Aorta (tissue), 5 donors: ENCODE results near the gene SMCR8. TPM values are rescaled to one million over a fixed set of nuclear protein-coding genes. Genes with fewer than 3 reads are reported as not detected.
A peak's percentile ranks its signal among the peaks of the same experiment; 100 is the strongest.

ENCODE experiments used
- ATAC-seq: fragments of 200-7000 bp; cut with Tn5 transposase; one replicate; pipeline ENCODE4 v1.9.1; 2022; ENCODE audit warnings: moderate library complexity; ENCODE audit not compliant: low FRiP score
- DNase-seq, 2 donors: peaks; one replicate each; pipeline ENCODE4 v3.0.0-alpha.2; 2020
- H3K27ac ChIP-seq, 2 donors: one replicate each; pipeline ENCODE4 v1.5.1; 2013; ENCODE audit warnings: low read length in 2 of 2, mild to moderate bottlenecking in 2 of 2, moderate library complexity in 2 of 2, control low read depth in 1 of 2, inconsistent platforms in 1 of 2, low read depth in 1 of 2
- H3K27me3 ChIP-seq, 2 donors: one replicate each; pipeline ENCODE4 v1.6.1; 2013; ENCODE audit warnings: control low read depth in 1 of 2, low read length in 1 of 2, mild to moderate bottlenecking in 1 of 2, moderate library complexity in 1 of 2; ENCODE audit not compliant: insufficient read depth in 2 of 2, control insufficient read depth in 1 of 2
- H3K36me3 ChIP-seq, 2 donors: one replicate each; pipeline ENCODE4 v1.6.1; 2013; ENCODE audit warnings: control low read depth in 1 of 2, low read length in 1 of 2, mild to moderate bottlenecking in 1 of 2; ENCODE audit not compliant: insufficient read depth in 2 of 2, control insufficient read depth in 1 of 2
- H3K4me1 ChIP-seq, 2 donors: one replicate each; pipeline ENCODE4 v1.6.1; 2013; ENCODE audit warnings: low read length in 2 of 2, control low read depth in 1 of 2, mild to moderate bottlenecking in 1 of 2, moderate library complexity in 1 of 2; ENCODE audit not compliant: insufficient read depth in 2 of 2, control insufficient read depth in 1 of 2
- H3K4me3 ChIP-seq, 2 donors: one replicate each; pipeline ENCODE4 v1.5.1; 2013; ENCODE audit warnings: low read length in 2 of 2, control low read depth in 1 of 2, mild to moderate bottlenecking in 1 of 2
- H3K9me3 ChIP-seq: one replicate; pipeline ENCODE4 v1.6.1; 2013; ENCODE audit warnings: mild to moderate bottlenecking, low read length; ENCODE audit not compliant: control insufficient read depth
- WGBS, 2 donors: extraction: QIAGEN DNeasy Blood & Tissue Kit; methylation state at CpG; one replicate each; pipeline ENCODE4 v1.1.7; 2013; 5-methylcytosine and 5-hydroxymethylcytosine counted together
- intact Hi-C, 2 donors: fragments of 100-400 bp; cut with DNase I; formaldehyde crosslinking; loops; one replicate each; pipeline versions ENCODE4 v1.14.2 to v1.15.0; 2022
- long read RNA-seq, 2 donors: library from polyadenylated mRNA; unstranded; transcript quantifications; one replicate each; pipeline ENCODE4 v2.0.0, GENCODE V29; 2020 to 2021
- polyA plus RNA-seq, 2 donors: library from polyadenylated mRNA; stranded (reverse); fragments of 200-250 nt; gene quantifications; one replicate each; pipeline ENCODE4 v1.2.3, GENCODE V29; 2013
- total RNA-seq, 2 donors: library from RNA; stranded (reverse); fragmentation: NEBNext Ultra II Directional; extraction: Animal tissue kit (Norgen Biotek cat#: 25700); gene quantifications; one replicate each; pipeline ENCODE4 v1.2.1, GENCODE V29; 2021
- donor health status: healthy with polysubstance abuse.
- donor health status: Bipolar disorder and iron deficiency.
- donor health status: DM: no; HTN: no; CAD: no.
- donor health status: DM: no; HTN: no; CAD: no.
- donor health status: DM: yes; HTN: yes; CAD: no.

SMCR8 gene
- total RNA-seq (10 to 100 TPM; 10.8 to 15.4 TPM), polyA plus RNA-seq (1 to 10 TPM; 3.9 to 4.5 TPM)
- long read RNA-seq, donor 1, partial matches to known transcripts: 0 of 9 reads
- long read RNA-seq, donor 1, other reads (novel, unspliced or antisense): 9 of 9 reads
- long read RNA-seq, donor 2, full-length matches to known transcripts: 1 of 2 reads
- long read RNA-seq, donor 2, partial matches to known transcripts: 0 of 2 reads
- long read RNA-seq, donor 2, other reads (novel, unspliced or antisense): 1 of 2 reads

GRCh38 chr17:18314731-18315561 lies at the start of gene SMCR8, which contains the start of gene TOP3A:
Gene SMCR8 (plus strand): TSS chr17:18315293. CDS start chr17:18315790, 497 bp downstream.
Gene TOP3A (minus strand): TSS chr17:18314994. CDS start chr17:18314778, 216 bp downstream.
- DNase-seq (peak; percentile 99), ATAC-seq (peak; percentile 99)
- Histone ChIP-seq H3K27me3 (no peaks in the 10 kb centered on the region), H3K27ac (peak within 1 kb of the TSS; percentile 12 to 71), H3K4me1 (no peaks in the 10 kb centered on the region), H3K36me3 (no peaks in the 10 kb centered on the region), H3K9me3 (no peaks in the 10 kb centered on the region), H3K4me3 (peak within 1 kb of the TSS; percentile 51 to 72)
- intact Hi-C loops: loop anchor here (2.0 to 5.0 kb wide), 2 partner anchors 54 to 58 kb away; partner anchors contain the start of genes FLII (in 1 of the 2) and MIEF2 (in 1 of the 2)
- 0 to 1% methylated on average over 75 to 78 of the region's 78 CpGs for WGBS, 2 donors

DNA sequence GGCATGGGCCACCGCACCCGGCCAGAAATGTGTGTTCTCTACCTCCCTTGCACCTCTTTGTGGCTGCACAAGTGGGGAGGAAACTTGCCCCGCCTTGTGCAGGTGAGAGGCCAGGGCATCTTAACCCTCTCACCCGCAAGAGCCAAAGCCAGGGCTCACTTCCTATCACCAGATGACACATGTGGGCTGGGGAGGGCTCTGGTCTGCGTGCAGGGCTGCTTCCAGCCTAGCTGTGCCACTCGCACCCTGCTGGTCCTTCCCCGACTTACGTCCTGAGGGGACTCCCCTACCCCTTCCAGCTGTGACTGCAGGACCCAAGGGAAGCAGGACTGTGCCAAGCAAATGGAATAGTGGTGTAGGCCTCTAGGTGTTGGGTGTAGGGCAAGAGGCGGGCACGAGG lies 47.7 kb upstream of the SMCR8 start:
- DNase-seq: no peak
- Histone ChIP-seq H3K4me1 (no peaks in the 10 kb centered on the region), H3K4me3 (no peak overlapping the region), H3K36me3 (peaks cover 0 to 3% of the 10 kb centered on the region in 2 donors), H3K27ac (no peak overlapping the region), H3K27me3 (no peaks in the 10 kb centered on the region), H3K9me3 (no peaks in the 10 kb centered on the region)
- ATAC-seq: no peak
- intact Hi-C loops: no loop called here
- WGBS, 2 donors: 80 to 83% methylated on average over 10 of the region's 10 CpGs

DNA sequence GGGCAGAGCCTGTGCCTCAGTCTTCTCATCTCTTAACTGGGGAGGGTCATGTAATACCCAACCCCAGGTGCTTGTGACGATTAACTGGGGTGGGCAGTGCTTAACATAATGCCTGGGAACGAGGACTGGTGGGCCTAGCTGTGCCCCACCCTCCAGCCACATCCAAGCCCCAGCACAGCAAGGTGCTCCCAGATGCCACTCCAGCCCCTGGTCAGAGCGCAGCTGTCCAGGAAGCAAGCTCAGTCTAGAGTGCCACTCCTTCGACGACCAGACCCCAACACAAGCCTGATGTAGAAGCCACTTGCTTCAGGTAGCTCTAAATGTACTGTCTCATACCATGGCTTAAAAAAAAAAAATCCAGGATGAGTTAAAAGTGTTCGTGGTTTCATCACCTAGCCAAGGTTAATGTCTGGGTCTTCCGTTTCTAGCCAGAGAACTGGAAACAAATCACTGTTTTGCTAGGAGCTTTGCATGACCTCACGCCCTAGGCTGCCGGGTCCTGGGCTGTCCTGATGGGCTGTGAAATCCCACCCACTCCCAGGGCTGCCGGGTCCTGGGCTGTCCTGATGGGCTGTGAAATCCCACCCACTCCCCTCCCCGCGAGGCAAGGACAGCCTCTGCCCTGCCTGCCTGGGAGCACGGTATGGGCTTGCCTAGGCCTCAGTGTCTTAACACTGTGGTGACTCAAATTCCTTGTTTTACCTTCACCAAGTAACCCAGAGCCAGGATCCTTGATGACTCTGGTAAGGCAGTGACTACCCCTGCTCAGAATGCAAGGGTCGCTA lies 47.0 kb upstream of the SMCR8 start:
- Histone ChIP-seq H3K4me3 (no peak overlapping the region), H3K27ac (no peak overlapping the region), H3K27me3 (no peaks in the 10 kb centered on the region), H3K9me3 (no peaks in the 10 kb centered on the region), H3K4me1 (no peaks in the 10 kb centered on the region), H3K36me3 (peaks cover 0 to 3% of the 10 kb centered on the region in 2 donors)
- DNase-seq: no peak
- WGBS, 2 donors: 40 to 45% methylated on average over 14 of the region's 14 CpGs
- ATAC-seq: no peak
- intact Hi-C loops: no loop called here

DNA sequence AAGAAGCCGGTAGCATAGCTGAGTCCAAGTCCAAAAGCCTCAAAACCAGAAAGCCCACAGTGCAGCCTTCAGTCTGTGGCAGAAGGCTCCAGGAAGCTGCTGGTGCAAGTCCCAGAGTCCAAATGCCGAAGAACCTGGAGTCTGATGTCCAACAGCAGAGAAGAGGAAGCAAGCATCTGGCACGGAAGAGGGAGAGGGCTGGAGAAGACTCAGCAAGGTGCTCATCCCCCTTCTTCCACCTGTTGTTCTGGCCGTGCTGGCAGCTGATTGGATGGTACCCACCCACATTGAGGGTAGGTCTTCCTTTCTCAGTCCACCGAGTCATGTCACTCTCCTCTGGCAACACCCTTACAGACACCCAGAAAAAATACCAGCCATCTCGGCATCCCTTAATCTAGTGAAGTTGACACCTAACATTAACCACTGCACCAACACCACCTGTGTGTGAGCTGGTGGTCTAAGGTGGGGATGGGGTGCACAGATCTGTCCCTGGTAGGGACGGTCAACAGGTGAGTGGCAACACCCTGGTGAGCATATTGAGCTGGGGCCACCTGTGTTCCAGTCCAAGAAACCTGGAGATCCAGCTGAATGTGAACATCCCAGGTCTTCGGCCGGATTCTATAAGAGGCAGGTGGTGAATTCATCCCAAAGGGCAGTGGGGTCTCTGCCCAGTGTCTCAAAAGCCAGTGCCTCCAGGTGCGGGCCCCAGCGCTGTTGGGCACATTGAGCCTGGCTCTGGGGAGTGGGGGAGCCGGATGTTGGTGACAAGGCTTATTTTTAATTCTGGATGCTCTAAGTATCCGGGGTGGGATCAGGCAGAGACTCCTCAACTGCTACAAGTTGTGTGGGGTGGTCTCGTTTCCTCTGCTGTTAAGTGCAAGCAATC lies 44.8 kb upstream of the SMCR8 start:
- Histone ChIP-seq H3K4me1 (no peaks in the 10 kb centered on the region), H3K27ac (no peak overlapping the region), H3K4me3 (no peak overlapping the region), H3K9me3 (no peaks in the 10 kb centered on the region), H3K36me3 (peaks cover 0 to 2% of the 10 kb centered on the region in 2 donors), H3K27me3 (no peaks in the 10 kb centered on the region)
- WGBS, 2 donors: 79 to 80% methylated on average over 14 of the region's 14 CpGs
- DNase-seq (no peak), ATAC-seq (no peak)
- intact Hi-C loops: no loop called here

DNA sequence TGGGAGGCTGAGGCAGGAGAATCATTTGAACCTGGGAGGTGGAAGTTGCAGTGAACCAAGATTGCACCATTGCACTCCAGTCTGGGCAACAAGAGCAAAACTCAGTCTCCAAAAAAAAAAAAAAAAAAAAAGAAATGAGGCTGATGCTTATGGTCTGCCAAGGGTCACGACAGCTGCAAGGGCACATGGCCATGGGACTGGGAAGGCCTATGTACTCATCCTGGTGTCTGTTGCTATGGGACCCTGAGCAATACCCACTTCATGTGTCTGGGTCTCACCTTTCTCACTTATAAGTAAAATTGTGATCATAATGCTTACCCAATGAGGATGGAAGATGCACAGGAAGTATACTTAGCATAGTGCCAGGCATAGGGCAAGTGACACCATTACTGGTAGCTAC lies 38.0 kb upstream of the SMCR8 start:
- WGBS, 2 donors: 91 to 92% methylated on average over 1 of the region's 1 CpG
- ATAC-seq (no peak), DNase-seq (no peak)
- Histone ChIP-seq H3K4me1 (no peaks in the 10 kb centered on the region), H3K27me3 (no peaks in the 10 kb centered on the region), H3K27ac (no peak overlapping the region), H3K9me3 (no peaks in the 10 kb centered on the region), H3K36me3 (peaks cover 4 to 13% of the 10 kb centered on the region in 2 donors), H3K4me3 (no peak overlapping the region)
- intact Hi-C loops: no loop called here

- WGBS, 2 donors: 75 to 84% methylated on average over 3 of the region's 3 CpGs
Observed at GRCh38 chr17:18278867-18279266, 36.2 kb upstream of the SMCR8 start.

GRCh38 chr17:18280249-18280648 lies 34.8 kb upstream of the SMCR8 start:
- DNase-seq (no peak), ATAC-seq (no peak)
- H3K36me3 ChIP-seq: peaks cover 6 to 16% of the 10 kb centered on the region in 2 donors
- no peaks in the 10 kb centered on the region for H3K9me3 ChIP-seq
- H3K4me1 ChIP-seq: no peaks in the 10 kb centered on the region
- H3K4me3 ChIP-seq: no peak overlapping the region
- WGBS, 2 donors: 95 to 97% methylated on average over 4 of the region's 4 CpGs
- H3K27me3 ChIP-seq: no peaks in the 10 kb centered on the region
- no peak overlapping the region for H3K27ac ChIP-seq
- intact Hi-C loops: no loop called here

More at GRCh38 chr17:18278867-18279266, 36.2 kb upstream of the SMCR8 start:
- H3K27me3 ChIP-seq: no peaks in the 10 kb centered on the region
- H3K4me3 ChIP-seq: no peak overlapping the region
- ATAC-seq (no peak), DNase-seq (no peak)
- peaks cover 6 to 15% of the 10 kb centered on the region in 2 donors for H3K36me3 ChIP-seq
- H3K27ac ChIP-seq: no peak overlapping the region
- no peaks in the 10 kb centered on the region for H3K9me3 ChIP-seq
- intact Hi-C loops: no loop called here
- no peaks in the 10 kb centered on the region for H3K4me1 ChIP-seq
